Left cardiac atrium (tissue), 4 donors: ENCODE measurements around the gene RPS21. TPM values are rescaled to one million over a fixed set of nuclear protein-coding genes. Genes with fewer than 3 reads are reported as not detected.

Source experiments
- ATAC-seq, 2 donors: fragments of 200-7000 bp; cut with Tn5 transposase; one replicate each; pipeline ENCODE4 v1.9.1; 2020; ENCODE audit warnings: mild to moderate bottlenecking in 2 of 2, moderate library complexity in 2 of 2
- DNase-seq: peaks from one replicate; pipeline ENCODE4 v3.0.0-alpha.2; 2020
- intact Hi-C, 2 donors: fragments of 100-400 bp; cut with DNase I; formaldehyde crosslinking; loops; one replicate each; pipeline versions ENCODE4 v1.14.1 to v1.15.1; 2022 to 2023
- total RNA-seq, 2 donors: library from RNA; stranded (reverse); fragmentation: NEBNext Ultra II Directional; extraction: Animal tissue kit (Norgen Biotek cat#: 25700); gene quantifications; one replicate each; pipeline ENCODE4 v1.2.1, GENCODE V29; 2021
- donor health status: DM: no; HTN: yes; CAD: no.
- donor health status: DM: no; HTN: yes; CAD: no; lungs with severe emphysema.
- donor health status: DM: yes; HTN: yes; CAD: no.
- donor health status: Dilated cardiomyopathy.

Gene RPS21
- total RNA-seq, 2 donors from 2014 or later: 733 to 750 TPM

DNA sequence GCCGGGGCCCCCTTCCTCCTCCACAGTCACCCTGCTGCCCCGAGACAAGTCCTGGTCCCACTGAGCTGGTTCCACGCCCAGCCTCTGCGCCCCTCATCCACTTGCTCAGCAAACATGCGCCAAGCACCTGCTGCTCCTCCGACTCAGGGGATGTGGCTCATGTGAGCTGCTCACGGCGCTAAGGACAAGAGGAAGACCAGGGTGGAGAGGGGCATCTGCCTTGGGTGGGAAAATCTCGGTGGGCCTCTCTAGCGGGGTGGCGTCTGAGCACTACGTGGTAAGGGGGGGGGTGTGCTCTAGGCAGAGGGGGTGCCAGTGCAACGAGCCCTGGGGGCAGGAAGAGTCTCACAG lies 24.3 kb upstream of the RPS21 start:
- no peak for ATAC-seq
- DNase-seq: no peak
- intact Hi-C loops: loop anchor here in 1 of 2 donors (10.0 kb wide), 1 partner anchor 178 kb away; the partner anchor contains the start of gene MTG2

DNA sequence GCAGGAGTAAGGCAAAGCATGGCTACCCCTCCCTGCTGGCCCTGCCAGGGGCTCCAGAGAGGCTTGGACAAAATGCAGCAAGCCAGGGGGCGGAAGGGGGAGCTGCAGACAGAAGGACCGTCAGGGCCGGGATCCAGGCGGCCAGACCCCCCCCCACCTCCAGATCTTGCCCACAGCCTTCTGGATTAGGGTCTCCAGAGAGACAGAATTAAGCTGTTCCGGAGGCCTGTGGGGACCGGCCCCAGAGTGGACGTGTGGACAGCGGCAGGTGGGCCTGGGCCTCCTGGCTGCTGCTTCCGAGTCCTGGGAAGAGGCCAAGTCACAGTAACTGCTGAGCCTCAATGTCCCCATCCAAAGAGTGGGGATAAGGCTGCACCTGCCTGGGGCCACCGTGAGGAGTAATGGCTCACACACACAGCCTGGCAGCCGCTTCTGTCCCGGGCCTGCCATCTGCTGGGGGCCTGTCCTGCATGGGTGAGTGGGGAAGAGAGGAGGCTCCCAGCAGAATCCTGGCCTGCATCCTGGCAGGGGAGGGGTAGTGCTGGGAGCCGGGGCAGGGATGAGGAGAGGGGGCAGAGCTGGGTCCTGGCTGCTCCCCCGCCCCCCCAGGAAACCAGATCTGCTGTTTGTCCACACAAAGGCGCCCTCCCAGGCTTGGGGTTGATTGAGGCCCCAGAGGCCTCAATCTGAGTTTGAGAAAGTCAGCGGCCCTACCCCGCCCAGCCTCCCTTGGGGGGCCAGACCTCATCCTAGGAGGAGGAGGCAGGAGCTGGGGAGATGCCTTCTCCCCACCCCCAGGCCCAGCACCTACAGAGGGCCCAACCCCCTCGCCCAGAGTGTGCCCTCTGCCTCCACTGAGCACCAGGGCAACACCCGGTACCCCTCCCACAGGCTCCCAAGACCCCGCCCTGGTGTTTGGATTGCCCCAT lies 23.6 kb upstream of the RPS21 start:
- no peak for ATAC-seq
- DNase-seq: peak; percentile 30
- intact Hi-C loops: loop anchor here in 1 of 2 donors (10.0 kb wide), 1 partner anchor 178 kb away; the partner anchor contains the start of gene MTG2

DNA sequence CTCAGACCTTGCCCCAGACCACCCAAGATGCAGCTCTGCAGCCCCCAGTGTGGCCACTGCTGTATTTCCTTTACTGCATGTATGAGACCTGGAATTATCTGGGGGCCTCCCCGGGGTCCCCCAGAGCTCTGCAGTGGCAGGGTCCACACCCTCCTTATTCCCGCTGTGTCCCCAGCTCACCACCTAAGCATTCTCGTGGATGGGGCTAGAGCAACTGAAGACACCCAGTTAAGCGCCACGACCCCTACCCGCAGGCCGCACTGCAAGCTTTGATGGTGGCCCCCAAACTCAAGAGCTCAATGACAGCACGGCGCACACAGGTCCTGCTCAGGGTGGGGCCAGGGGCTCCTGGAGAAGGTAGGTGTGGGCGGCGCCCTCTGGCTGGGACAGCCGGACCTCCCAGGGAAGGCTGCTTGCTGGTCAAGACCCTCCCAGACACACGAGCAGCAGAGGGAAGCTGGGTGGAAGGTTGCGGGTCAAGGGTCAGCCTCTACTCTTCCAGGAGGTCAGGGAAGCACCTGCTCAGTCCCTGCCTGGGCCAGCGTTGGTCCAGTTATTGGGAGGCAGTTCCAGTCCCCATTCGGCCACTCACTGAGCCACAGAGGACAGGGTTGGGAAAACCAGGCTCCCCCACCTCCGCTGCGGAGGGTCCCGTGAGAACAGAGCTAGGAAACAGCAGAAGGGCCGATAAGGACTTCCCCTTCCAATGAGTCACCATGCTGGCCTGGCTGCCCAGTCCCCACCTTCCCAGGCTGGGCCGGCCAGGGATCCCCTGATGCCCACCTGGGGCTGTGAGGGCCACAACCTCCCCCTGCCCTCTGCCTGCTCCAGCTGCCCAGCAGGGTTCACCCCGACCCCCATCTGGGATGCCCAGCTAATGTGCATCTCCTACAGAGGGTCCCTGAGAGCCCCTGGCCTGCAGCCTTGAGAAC lies 22.7 kb upstream of the RPS21 start:
- DNase-seq (peak; percentile 76), ATAC-seq (peak in 1 of 2 donors; percentile 29)
- intact Hi-C loops: loop anchor here in 1 of 2 donors (10.0 kb wide), 1 partner anchor 179 kb away; the partner anchor contains the start of gene MTG2

DNA sequence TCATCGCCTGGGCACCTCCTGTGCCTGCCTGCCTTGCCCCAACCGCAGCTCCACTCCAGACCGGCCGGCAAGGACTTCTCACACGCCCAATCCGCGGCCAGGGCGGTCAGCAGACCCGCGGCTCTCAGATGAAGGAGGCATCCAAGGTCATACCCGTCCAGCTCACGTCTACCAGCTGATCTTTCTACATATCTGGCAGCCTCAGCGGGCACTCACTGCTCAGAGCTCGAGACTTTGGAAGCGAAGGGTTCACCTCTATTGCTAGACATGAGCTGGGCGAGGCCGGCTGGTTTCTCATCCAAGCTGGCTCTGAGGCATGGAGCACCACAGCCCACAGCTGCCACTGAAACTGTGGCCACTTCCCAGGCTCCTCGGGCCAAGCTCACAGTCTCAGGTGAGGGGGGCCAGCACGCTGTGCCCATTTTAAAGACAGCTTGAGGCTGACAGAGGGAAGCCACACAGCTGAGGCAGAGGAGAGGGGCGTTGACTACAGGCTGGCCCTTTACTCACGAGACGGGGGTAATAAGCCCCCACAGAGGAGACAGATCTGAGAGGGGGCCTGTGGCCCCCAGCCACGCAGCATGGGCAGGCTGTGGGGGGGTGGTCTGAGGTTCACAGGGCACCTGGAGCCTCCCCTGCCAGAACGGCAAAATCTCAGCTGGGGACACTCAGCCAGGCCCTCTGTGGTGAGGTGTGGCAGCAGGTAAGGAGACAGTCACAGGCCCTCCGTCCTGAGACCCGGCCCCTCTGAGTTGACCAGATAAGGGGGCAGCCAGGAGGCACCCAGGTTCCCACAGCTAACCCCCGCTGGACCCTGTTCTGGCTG lies 21.8 kb upstream of the RPS21 start:
- intact Hi-C loops: loop anchor here in 1 of 2 donors (10.0 kb wide), 1 partner anchor 180 kb away; the partner anchor contains the start of gene MTG2
- ATAC-seq (peak; percentile 36 to 62), DNase-seq (peak; percentile 72)

DNA sequence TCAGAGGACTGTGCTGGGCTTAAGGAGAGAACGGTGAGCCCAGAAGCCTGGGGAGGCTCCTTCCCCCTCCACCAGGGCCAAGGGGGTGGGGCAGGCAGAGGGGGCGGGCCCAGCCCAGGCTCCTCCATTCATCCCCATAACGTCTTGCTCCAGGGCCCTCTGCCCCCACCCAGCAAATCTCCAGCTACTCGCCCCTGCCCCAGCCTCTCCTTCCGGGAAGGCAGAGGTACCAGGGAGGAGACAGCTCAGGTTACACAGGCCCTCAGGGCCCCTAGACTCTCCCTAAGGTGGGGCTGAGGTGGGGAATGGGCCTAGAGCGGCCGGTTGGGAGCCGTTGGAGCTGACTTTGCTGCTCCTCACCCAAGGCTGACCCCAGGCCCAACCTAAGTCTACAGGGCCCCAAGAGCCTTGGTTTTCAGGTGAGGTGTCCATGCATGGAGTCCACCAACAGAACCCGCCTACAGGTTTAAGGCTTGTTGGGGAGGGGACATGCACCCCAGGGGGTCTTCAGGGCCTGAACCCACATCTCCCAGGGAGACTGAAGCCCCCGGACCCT lies 21.0 kb upstream of the RPS21 start:
- intact Hi-C loops: loop anchor here in 1 of 2 donors (10.0 kb wide), 1 partner anchor 181 kb away; the partner anchor contains the start of gene MTG2
- ATAC-seq (peak; percentile 10 to 41), DNase-seq (peak; percentile 49)

DNA sequence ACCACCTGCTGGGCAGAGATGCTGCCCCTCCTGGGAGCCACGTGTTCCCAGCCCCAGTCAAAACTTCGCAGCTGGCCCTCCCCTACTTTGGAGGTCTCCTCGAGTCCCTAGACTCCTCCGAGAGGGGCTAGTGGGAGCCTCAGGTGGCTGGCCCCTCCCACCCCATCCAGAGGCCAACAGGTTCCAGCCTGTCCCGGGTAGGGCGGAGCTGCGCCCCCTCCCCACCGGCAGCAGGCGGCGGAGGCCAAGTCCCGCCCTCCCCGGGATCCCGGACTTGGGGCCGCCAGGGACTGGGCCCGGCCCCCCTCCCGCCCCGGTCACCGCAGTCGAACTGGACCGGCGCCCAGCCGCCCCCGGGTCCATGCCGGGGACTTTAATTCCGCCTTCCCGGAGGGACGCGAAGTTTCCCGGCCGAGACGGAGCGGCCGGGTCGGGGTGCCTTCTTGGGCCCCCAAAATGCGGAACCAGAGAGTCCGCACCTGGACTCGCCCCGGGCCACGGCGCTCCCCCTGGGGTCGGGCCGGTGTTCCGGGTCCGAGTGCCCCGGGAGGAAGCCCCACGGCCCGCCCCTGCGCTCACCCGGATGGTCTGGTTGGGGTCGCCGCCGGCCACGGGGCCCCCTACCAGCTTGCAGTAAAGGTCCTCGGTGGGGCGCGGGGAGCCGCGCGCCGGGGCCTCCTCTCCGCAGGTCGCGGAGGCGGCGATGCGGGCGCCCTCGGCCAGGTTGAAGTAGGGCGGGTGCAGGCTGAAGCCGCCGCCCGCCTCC lies 20.4 kb upstream of the RPS21 start:
- intact Hi-C loops: loop anchor here in 1 of 2 donors (10.0 kb wide), 1 partner anchor 182 kb away; the partner anchor contains the start of gene MTG2
- peak; percentile 58 for DNase-seq
- ATAC-seq: peak; percentile 14 to 24

DNA sequence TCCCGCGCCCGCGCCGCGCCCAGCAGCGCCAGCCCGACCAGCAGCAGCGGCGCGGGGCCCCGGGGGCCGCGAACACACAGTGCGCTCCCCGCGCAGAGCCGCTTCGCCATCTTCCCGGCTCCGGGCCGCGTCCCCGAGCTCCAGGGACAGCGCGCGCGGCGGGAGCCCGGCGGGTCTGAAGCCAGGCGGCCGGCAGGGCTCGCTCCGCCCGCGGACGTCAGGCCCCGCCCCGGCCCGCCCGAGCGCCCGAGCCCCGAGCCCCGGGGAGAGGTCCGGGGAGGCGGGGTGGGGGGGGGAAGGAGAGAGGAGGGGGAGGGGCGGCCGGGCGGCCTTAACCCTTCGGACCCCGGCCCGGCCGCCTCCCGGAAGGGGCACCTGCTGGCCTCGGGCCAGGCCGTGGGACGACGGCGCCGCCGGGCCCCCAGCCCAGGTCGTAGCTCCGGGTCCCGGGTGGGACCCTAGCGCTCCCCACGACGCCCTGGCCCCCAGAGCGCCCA lies 19.7 kb upstream of the RPS21 start, which contains the start of gene LAMA5:
LAMA5 (minus strand) TSS at position 177 of the 497 bp plus-strand sequence; CDS start at position 110, 67 bp downstream.
- intact Hi-C loops: loop anchor here in 1 of 2 donors (10.0 kb wide), 1 partner anchor 182 kb away; the partner anchor contains the start of gene MTG2
- ATAC-seq: peak; percentile 26 to 62
- DNase-seq: peak; percentile 69

DNA sequence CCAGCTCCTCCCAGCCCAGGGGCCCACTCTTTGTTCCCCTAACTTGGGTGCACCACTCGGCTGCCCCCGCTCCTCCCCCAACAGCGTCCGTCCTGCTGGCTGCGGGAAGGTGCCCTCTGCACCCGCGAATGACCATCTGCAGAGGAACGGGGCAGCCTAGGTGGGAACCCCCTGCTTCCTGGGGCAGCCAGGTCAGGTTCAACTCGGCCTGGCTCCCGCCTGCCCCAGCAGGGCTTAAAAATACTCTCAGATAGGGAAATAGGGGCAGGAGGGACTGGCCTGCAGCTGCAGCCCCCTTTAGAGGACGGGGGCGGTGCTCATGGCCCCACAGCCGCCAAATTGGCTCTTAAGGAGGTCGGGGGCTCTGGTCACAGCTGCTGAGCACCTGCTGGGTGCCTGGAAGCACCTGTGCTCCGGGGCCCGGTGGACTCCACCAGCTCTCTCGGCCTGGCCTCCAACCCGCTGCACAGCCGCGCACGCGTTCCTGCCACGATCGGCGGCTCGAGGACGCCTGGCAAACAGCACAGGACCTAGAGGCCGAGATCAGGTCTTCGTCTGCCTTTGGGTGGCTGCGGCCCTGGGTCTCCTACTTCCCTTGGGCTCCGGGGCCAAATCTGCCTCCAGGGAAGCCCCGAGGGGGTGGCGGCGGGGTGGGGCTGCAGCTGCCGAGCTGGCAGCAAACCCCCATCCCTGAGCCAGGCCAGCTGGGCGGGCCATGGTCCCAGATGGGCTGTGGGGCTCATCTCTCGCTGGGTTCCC lies 19.1 kb upstream of the RPS21 start:
- intact Hi-C loops: loop anchor here in 1 of 2 donors (10.0 kb wide), 1 partner anchor 183 kb away; the partner anchor contains the start of gene MTG2
- ATAC-seq (peak; percentile 1 to 2), DNase-seq (peak; percentile 42)

DNA sequence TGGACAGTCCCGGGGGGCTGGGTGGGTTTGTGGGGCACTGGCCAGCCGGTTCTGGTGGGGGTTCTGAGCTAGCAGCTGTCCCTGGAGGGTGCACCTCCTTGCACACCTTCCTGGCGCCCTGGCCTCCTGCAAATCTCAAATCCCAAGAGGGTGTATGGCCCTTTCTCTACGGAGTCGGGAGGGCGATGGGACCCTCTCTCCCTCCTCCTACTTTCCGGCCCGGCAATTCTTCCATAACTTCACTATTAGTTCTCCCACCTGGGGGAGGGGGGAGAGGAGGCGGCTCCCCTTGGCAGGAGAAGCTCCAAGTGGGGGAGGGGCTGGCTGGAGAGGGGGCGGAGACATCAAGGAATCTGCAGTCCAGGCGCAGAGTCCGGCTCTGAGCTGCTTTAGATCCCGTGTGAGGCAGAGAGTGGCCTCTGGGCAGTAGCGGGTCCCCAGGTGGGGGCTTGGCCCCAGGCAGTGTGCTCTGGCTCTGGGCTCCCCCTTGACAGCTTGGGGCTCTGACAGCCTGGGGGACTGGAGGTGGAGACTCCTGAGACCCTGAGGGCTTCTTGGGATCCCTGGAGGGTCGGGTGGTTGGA lies 18.4 kb upstream of the RPS21 start:
- peak in 1 of 2 donors; percentile 7 for ATAC-seq
- intact Hi-C loops: loop anchor here in 1 of 2 donors (10.0 kb wide), 1 partner anchor 184 kb away; the partner anchor contains the start of gene MTG2
- DNase-seq: no peak

DNA sequence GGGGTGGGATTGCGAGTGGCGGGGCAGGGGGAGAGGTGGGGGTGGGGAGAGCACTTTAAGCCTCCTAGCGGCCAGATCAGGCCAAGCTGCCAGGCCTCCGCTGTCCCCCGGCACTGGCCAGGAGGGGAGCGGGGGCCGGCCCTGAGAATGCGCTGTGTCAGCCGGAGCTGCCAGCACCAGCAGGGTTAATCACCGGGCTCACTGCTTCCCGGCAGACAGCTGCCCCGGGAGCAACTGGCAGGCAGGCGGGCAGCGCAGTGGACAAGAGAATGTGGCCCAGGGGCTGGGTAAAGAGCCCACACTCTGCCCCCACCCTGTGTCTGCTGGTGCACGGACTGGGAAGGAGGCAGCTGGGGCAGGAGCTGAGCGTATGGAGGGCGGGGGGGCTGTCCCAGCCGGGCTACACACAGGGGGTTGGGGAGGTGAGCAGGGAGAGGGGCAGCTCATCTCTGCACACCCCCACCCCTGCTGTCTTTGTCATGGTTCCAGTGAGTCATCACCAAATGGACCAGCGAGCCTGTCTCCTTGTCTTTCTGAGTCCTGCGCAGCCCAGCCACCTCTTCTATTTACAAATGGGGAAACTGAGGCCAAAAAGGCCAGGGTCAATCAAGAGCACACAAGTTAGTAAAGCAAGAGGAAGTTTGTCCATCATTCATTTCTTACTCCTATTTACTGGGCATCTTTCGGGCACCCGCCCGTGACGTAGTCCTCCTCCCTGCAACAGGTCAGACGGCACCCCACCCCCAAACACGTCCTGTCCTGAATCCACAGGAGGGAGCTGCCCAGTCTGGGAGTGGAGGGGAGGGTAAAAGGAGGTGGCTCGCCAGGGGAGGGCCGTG lies 17.7 kb upstream of the RPS21 start:
- DNase-seq: no peak
- intact Hi-C loops: loop anchor here in 1 of 2 donors (10.0 kb wide), 1 partner anchor 184 kb away; the partner anchor contains the start of gene MTG2
- peak; percentile 5 to 8 for ATAC-seq

DNA sequence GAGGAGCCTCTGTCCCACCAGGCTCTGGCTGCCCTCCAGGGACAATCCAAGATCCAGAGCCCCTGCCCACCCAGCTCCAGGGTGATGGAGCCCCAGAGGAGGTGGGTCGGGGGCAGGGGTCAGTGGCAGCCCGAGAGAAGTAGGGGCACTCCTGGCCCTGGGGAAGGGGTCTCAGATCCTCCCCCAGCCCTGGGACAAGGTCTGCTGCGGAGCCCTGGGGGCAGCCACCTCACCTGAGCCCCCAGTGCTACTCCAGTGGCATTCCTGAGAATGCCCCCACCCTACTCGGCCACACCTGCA lies 17.1 kb upstream of the RPS21 start:
- no peak for DNase-seq
- ATAC-seq: no peak
- intact Hi-C loops: loop anchor here in 1 of 2 donors (10.0 kb wide), 1 partner anchor 185 kb away; the partner anchor contains the start of gene MTG2

DNA sequence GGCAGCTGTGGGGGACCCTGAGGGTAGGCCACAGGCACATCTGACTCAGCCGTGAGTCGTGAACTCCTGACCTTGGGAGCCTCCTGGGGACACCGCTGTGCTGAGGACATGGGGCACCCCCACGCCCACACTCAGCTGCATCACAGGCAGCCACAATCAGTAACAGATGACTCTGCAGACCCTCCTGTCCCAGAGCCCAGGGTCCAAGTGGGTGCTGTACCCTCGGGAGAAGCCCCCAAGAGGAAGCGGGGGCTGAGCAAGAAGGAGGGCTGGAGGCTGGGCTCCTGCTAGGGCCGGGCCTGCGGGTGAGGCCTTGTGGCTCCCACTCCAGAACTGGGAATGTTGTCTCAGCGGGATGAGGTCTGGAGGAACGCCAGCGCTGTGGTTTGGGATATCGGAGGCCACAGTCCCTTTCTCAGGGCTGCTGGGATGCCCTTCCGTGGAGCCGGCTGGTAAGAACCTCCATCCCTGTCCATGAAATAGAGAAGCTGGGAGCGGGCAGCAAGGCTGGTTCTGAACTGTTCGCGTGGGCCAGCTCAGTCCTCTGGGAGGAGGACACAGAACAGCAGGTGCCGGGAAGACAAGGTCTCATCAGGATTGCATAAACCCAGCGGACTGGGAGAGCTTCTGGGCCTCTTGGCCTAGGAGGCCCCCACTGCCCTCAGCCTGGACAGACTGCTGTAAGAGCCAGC lies 16.6 kb upstream of the RPS21 start:
- DNase-seq (no peak), ATAC-seq (no peak)
- intact Hi-C loops: no loop called here

DNA sequence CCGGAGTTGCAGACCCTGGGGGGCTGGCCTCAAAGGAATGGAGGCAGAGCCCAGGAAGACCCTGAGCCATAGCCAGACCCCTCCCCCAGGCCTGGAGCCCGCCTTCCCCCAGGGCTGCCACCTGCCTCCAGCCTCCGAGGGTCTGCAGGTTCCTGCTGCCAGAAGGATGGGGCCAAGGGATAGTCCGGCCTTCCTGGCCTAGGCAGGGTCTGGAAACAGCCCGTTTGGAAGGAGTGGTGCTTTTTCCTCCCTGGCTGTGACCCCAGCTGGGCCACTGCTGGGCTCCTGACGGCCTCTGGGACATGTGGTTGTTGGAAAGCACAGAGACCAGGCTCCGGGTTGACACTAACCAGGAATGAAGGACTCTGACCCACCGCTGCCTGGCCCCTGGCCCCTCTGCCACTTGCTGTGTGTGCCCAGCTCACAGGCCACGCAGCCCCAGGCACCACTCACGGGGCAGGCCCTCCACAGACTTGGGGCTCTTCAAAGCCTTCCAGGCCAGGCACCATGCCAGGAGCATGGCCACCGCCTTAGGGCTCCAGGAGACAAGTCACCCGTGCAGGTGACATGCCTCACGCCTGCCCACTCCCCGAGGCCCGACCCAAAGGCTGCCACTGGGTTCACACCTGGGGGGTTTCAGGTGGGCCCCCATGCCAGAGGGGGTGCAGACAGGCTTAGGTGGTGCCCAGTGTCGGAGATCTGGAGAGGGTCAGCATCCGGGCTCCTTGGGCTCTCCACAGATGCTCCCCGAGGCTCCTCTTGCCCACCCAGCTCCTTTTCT lies 15.9 kb upstream of the RPS21 start:
- intact Hi-C loops: no loop called here
- no peak for DNase-seq
- no peak for ATAC-seq
